CD4-positive, alpha-beta T cell treated with Interleukin-15 for 4 hours (primary cell): ENCODE data around the gene RIN3.

Source experiments
- DNase-seq: peaks from one replicate; pipeline ENCODE4 v3.0.0-alpha.2; 2020; ENCODE audit warnings: low spot score

Gene RIN3

GRCh38 chr14:92687681-92688433 lies 174.3 kb downstream of the RIN3 start:
- DNase-seq: no peak

DNA sequence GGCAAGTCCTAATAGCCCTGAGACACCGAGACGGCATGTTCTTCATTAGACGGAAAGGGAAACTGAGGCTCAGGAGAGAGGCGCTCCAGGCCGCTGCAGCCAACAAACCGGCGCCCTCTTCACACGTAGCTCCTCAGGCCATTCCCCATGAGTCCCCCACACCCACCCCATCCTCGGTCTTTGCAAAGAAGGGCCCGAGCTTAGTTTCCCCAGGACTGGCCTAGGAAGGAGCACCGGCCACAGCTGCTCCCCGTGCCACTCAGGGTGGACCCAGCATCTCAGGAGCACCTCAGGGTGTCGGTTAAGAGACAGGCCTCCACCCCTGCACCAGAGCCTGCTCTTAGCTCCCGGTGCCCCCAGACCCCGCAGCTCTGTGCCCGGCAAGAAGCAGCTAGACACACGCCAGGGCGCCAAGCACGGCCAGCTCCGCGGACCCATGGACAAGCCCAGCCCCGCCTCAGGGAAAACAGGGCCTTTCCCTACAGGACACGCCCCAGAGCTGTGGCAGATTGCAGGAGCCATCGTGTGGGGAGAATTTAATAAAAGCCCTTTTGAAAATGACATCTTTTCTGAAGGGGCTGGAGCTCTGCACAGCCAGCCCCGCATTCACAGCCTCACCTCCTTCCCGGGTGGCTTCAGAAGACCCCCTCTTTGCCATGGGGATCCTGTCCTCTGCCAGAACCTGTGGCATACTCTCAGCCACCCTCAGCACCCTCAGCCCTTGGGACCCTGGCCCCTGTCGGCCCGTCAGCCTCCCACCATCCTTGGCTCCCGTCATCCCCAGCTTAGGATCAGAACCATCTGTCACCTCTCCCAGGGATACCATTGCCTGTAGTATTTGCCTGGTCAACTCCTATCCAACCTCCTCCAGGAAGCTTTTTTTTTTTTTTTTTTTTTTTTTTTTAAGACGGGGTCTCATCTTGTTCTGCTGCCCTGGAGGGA lies 175.1 kb downstream of the RIN3 start:
- DNase-seq: no peak

DNA sequence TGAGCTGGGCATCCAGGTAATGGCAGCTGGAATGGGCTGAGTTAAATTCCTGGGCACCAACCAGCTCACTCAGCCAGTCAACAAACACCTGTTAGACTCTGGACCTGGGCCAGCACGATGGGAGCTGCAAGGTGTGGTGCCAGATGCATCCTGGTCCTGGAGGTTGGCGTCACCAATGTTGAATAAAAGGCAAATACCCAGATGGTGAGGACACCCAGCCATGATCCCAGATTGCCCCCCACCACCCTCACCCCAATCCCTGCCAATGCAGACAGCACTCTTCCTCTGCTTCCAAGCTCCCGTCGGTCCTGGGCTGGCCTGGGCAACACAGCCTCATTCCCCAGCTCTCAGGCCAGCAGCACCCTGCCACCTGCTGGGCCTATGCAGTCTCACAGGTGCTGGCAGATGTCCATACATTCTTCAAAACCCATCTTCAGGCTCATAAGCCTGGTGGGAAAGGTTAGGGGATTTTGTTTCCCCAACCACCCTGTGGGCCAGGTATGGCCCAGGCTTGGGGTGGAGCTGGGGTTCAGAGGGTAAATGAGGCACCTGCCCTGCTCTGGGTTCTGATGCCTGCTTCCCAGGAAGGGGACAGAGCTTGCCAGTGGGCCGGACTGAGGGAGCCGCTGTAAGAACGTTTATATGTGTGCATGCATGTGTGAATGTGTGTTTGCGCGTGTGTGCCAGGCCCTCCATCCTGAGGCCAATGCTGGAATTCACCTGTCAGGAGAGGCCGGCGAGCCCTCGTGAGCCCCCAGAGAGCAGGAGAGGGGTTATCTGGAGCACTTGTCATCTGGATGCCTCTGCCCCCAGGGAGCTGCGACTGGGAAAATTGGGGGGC lies 176.8 kb downstream of the RIN3 start:
- DNase-seq: no peak

DNA sequence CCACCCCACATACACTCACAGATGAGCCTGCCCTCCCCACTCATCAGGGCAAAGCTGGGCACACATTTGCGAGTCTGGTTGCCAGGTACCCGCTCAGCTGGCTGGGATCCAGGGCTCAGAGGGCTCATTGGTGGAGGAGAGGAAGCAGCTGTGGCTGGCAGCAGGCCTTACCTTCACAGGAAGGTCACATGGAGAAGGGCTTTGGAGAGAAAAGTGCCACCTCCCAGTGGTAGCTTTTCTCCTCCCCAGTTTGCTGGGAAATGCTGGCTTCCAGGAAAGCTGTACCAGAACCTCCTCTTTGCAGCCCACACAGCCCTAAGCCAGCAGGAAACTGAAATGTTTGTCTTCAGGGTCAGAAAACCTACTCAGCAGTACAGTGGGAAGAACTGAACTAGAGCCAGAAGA lies 179.2 kb downstream of the RIN3 start:
- DNase-seq: no peak

DNA sequence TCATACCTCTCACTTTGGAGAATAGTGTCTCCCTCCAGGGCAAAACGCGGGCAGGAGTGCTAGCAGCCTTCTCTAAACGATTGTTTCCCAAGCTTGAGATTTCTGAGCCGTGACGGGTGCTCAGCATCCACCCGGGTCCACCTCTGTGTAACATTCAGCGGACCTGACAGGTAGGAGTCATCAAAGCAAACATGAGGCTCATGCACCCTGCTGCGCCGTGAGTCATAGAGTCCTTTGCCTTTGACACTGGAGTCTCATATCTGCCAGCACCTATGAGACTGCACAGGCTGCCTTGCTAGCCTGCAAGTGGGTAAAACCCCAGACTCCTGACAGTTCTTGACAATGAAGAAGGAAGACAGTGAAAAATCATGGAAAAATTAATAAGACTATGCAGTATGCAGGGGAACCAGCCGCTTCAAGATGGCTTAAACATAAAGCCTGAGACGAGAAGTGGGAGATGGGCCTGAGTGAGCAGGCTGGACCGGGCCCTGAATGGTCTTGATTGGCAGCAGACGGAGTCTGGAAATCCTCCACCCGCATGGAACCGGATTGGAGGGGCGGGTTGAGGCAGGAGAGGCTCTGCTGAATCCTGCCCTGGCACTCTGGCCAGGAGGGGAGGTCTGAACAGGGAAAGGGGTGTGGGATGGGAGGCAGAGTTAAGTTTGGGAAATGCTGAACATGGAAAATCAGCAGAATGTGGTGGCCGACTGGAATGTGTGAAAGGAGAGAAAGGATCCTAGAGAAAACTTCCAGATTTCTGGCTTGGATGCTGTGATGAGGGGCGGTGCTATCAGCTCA lies 180.6 kb downstream of the RIN3 start:
- no peak for DNase-seq

- DNase-seq: no peak
Observed at GRCh38 chr14:92694807-92695206, 181.2 kb downstream of the RIN3 start.

- DNase-seq: no peak
Observed at GRCh38 chr14:92695562-92695961, 182.0 kb downstream of the RIN3 start.

DNA sequence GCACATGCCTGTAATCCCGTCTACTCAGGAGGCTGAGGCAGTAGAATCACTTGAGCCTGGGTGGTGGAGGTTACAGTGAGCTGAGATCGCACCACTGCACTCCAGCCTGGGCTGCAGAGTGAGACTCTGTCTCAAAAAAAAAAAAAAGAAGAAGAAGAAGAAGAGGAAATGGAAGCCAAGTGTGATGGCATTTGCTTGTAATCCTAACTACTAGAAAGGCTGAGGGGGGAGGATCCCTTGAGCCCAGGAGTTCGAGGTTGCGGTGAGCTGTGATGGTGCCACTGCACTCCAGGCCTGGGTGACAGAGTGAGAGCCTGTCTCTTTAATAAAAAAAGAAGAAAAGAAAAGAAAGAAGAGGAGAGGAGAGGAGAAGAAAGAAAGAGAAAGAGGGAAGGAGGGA lies 182.8 kb downstream of the RIN3 start:
- DNase-seq: no peak

GRCh38 chr14:92698393-92698792 lies 184.8 kb downstream of the RIN3 start:
- no peak for DNase-seq

DNA sequence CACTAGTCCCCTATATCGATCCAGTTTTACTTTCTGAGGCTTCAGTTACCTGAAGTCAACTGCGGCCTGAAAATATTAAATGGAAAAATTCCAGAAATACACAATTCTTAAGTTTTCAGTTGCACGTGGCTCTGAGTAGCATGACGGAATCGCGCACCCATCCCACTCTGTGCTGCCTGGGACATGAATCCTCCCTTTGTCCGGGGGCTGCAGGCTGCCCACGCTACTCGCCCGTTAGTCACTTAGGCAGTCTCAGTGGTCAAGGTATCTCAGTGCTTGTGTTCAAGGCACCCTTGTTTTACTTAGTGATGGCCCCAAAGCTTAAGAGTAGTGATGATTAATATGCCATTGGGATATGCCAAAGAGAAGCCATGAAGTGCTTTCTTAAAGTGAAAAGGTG lies 188.2 kb downstream of the RIN3 start:
- DNase-seq: no peak

- DNase-seq: no peak
Observed at GRCh38 chr14:92702441-92702918, 188.9 kb downstream of the RIN3 start.

- no peak for DNase-seq
Observed at GRCh38 chr14:92703516-92703915, 189.9 kb downstream of the RIN3 start.

- DNase-seq: no peak
Observed at GRCh38 chr14:92704036-92704804, 190.6 kb downstream of the RIN3 start.

GRCh38 chr14:92704821-92705220 lies 191.2 kb downstream of the RIN3 start:
- no peak for DNase-seq

DNA sequence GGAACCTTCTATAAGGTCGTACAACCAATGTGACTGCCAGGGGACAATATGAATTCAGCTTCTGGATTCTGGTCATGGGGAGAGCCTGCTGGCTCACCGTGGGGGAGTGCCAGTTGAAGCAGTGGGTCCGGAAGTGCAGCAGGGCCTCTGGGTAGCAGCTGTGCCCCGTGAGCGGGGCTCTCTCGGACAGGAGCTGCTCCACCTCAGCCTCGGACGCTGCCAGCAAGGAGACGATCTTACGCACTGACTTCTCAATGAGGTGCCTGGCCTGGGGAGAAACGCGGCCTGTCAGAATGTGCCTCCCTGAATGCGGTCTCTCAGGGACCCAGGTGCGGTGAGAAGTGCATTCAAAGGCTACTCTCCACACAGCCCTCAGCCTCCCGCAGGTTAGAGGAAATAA lies 192.8 kb downstream of the RIN3 start:
- DNase-seq: no peak

- no peak for DNase-seq
Observed at GRCh38 chr14:92709340-92710000, 195.9 kb downstream of the RIN3 start.

DNA sequence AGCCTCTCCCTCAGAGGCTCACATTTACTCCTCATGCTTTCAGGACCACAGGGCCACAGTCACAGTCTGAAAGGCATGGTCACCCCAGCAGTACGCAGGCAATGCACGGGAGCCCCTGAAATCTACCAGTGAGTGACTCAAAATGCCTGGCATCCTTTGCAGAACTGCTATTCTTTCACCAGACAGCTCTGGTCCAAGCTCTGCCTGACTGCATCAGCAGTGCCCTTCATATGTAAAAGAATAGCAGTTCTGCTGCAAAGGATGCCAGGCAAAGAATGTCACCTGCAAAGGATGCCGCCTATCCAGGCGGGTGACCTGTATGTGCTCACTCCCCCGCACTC lies 196.4 kb downstream of the RIN3 start:
- DNase-seq: no peak

- DNase-seq: no peak
Observed at GRCh38 chr14:92711976-92712653, 198.5 kb downstream of the RIN3 start.

DNA sequence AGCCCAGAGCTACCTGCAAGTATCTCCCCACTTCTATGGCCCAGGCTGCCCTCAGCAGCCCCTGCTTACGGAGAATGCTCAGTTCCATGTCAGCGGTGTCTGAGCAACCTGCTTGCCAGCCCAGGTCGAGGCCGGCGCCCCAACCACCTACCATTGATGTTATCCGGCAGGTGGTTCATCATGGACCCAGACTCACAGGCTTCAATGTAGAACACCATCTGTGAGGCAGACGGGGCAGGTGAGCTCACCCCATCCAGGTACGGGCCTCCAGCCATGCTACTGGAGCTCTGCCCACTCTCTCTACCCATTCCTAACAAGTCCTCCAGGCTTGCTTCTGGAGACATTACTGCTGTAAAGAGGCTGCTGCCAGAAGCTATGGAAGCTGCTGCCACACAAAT lies 199.1 kb downstream of the RIN3 start:
- no peak for DNase-seq
